GM19240 (cell line): ENCODE measurements around the gene AGAP3.

Source experiments
- DNase-seq: peaks from one replicate; pipeline ENCODE4 v3.0.0; 2011; ENCODE audit warnings: low spot score; ENCODE audit not compliant: insufficient read length

The AGAP3 gene

DNA sequence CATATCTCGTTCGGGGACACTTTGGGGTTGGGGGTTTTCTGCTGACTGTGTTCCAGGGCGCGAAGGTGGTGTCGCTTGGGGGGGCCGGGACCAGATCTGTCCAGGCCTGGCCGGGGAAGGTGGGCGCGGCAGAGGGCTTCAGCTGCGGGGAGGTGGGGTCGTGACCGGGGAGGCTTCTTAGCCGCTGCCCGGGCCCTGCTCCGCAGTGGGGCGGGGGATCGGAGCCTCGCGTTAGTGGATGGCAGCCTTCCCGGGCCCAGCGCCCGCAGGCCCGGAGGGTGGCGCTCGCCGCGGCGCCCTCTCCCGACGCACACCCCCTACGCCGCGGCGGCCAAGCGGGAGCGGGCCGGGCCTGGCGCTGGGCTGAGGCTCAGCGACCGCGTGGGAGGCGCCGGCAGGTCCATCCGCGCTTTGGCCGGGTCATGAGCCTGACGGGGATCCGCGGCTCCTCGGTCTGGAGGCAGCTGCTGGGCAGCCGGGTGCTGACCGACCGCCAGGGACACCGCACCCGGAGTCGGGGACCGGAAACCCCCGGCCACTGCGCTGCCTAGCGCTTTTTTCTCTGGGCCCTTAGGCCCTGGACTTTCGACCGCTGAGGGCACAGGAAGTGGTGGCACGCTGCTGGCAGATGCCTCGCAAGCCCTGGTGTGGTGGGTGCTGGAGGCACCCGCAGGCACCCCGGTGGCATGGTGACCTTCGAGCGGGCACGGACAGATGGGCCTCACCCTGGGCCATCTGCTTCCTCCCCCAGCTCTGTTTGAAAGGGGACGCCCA, 1.2 kb downstream of the AGAP3 start:
- DNase-seq: no peak

DNA sequence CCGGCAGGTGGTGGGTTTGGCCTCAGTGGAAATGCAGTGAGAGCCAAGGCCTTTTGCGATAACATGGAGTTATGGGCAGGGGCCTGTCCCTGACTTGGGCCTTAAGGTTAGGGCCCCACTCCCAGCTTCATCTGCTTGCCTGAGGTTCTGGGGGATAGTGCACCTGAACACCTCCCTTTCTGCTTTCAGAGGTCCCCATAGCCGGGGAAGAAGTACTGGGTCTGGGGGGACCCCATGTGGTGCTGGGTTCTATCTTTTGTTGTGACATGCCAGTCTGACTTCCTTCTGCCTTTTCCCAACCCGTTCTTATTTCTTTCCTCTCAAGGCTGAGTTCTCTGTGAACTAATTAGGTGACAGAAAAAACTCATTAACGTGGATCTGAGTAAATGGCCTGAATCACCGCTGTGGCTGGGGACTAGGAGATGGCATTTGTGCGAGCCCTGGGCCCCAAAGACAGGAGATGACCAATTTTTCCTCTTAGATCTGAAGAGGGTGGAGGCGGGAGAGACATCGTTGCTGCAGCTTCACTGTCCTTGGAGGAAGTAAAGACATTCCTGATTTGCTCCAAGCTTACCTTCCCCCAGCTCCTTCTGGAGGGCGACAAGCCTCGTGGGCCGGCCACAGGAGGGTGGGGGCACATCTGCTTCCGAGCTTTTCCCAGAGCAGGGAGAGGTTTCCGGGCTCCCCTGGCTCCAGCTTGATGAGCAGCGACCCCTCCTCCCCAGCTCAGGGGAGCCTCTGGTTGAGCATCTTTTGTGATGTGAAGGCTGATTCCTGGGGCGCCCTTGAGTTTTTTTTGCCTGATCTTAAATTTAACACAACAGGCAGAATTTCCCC, 2.0 kb downstream of the AGAP3 start:
- DNase-seq: no peak

DNA sequence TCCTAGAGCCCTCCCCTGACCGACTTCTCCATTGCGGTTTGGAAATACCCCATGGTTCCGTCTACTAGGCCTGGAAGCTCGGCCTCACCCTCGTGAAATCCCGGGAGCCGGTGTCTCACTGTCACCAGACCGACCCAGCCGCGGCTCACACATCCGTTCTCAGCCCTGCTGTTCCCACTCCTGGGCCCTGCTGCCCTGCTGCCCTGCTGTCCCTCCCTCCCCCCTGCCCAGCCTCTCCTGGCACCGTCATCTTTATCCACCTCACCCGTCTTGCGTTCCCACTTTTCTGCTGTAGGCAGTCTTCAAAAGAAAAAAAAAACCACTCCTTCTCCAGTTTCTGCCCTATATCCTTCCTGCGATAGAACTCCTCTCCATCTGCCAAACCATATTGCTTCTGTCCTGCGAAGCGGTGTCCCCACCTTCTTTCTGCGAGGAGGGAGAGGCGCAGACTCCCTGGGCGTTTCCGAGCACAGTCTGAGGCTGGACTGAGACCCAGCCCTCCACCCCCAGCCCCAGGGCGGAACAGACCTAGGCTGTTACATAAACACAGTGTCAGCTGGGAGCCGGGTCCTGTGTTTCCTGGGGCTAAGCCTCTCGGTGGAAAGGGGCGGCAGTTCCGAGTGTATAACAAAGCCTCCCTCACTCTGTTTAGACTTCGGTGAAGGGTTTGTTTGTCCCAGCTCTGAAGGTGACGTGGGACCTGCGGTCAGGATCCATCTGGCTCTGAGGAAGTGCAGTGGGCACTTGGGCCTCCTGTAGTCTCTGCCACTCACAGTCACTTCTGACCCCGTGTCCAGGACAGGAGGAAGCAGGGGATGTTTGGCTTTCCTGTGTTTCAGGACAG, 2.8 kb downstream of the AGAP3 start:
- no peak for DNase-seq

DNA sequence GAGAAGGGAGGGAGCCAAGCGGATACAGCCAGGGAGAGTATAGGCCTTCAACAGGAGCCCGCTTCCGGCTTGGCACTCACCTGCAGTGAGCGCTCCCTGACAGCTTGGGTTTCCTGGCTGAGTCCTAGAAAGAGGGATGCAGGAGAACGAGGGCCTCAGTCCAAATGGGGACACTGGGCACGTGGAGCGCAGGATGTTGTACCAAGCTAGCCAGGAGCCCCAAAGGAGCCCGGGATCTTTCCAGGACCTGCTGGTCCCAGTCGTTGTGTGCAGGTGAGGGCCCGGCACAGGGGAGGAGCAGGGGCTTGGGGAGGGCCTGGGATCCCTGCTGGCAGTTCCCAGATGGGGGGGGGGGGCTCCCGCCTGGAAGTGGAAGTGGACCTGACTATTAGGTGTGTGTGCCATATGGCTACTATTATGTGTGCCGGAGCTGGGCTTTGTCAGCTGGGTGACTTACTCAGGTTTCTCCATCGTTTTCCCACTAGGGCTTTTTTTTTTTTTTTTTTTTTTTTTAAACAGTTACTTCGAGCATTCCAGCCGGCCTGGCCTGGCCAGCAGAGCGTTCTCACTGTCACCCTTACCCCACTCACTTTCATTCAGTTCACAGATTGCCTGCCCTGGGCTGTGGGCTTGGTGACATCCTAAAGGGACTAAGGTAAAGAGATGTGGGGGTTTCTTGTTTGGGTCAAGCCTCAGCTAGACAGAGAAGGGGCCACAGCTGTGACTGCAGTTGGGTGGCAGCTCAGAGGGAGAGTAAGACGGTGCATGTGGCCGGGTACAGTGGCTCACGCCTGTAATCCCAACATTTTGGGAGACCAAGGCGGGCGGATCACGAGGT, 3.8 kb downstream of the AGAP3 start:
- no peak for DNase-seq

DNA sequence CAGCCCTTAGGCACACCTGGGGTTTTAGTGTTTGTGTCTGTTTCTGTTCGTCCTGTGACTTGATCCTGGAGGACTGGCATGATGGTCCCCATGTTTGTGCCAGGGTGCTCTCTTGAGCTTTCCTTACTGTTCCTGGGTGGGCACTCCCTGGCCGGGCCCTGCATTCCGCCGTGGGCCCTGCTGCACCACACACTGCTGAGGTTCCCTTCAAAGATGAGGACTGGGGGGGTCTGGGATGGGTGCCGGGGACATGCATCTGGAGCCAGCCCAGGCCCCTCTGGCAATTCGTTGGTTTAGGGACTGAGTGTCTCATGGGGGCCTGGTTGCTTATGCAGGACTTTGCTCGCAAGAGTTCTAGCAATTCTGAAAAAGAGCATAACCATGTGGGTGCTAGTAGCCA, 4.7 kb downstream of the AGAP3 start:
- DNase-seq: no peak

DNA sequence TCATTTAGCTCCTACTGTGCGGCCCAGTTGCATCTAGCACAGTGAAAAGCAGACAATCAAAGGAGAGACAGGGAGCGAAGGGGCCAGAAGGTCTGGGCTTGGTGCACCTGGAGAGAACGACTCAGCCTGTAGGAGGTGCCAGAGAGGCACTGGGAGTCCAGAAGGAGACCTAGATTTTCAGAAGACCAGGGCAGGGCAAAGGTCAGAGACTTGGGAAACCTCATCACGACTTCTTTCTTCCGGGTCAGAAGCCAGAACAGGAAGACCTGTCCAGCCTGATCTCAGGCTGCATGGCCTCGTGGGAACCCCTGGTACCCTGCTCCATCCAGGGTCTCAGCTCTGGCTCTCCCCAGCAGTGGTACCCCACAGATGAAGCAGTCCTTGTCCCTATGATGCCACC, 5.2 kb downstream of the AGAP3 start:
- no peak for DNase-seq

DNA sequence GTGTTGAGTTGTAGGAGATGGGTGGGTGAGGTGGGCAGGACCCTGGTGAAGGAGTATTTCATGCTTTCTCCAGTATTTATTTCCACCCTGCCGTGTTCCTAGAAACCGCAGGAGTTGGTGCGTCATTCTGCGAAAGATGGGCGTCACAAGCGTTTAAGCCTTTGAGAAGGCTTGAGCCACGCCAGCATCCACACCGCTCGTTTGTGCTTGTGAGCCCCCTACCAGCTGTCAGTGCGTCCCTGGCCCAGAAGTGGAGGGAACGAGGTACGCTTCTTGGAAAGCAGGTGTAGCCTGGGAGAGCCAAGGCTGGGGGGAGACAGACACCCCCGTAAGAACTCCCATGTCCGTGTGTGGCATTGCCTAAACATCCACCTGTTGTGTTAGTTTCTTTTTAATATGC, 5.7 kb downstream of the AGAP3 start:
- DNase-seq: no peak

DNA sequence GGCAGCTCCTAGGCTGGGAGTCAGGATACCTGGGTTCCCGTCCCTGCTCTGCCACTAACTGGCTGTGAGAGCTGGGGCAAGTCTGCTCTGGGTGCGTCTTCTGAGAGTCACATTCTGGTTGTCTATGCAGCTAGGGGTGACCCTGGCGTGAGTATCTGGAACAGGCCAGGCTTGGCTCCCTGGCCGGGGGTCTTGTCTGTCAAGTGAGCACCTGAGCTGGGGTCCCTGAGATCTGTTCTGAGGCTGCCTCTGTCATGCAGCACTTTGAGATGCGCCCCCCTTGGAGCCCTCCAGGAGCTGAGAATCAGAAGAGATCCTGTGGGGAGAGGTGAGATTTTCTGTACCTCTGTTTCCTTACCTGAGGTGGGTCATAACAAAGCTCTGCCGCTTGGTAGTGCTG, 7.5 kb downstream of the AGAP3 start:
- DNase-seq: no peak

DNA sequence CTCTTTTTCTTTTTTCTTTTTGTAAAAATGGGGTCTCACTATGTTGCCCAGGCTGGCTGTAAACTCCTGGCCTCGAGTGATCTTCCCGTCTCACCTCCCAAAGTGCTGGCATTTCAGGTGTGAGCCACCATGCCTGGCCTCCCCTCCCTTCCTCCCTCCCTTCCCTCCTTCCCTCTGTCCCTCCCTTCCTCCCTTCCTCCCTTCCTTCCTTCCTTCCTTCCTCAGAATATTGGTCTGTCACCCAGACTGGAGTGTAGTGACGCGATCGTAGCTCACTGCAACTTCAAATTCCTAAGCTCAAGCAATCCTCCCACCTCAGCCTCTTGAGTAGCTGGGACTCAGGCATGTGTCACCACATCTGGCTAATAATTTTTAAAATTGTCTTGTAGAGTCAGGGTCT, 8.4 kb downstream of the AGAP3 start:
- no peak for DNase-seq

DNA sequence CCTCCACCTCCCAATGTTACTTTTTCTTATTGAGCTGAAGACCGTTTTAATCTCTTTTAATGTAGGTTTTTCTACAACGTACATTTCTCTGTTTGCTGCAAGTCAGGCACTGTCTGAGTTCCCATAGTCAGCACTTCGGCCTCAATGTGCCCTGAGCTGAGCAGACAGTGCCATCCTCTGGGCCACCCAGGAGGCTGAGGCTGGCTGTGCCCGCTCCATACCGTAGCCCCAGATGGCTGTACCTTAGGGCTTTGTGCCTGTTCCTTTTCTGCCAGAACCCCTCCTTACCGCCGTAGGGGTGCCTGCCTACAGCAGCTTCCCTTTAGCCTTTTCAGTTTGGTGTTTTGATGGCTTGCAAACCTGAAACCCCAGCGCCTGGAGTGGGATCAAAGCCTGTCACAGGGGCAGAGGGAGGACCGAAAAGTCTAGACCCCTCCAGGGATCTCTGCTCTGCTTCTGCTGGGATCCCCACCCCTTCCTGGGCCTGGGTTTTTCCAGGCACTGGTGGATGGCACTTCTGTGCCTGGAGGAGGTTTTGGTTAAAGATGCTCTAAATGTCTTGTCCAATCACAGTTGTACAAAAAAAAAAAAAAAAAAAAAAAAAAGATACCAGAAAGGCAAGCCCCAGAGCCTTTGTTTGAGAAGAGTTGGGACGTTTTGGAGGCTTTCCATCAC, 9.0 kb downstream of the AGAP3 start:
- no peak for DNase-seq

DNA sequence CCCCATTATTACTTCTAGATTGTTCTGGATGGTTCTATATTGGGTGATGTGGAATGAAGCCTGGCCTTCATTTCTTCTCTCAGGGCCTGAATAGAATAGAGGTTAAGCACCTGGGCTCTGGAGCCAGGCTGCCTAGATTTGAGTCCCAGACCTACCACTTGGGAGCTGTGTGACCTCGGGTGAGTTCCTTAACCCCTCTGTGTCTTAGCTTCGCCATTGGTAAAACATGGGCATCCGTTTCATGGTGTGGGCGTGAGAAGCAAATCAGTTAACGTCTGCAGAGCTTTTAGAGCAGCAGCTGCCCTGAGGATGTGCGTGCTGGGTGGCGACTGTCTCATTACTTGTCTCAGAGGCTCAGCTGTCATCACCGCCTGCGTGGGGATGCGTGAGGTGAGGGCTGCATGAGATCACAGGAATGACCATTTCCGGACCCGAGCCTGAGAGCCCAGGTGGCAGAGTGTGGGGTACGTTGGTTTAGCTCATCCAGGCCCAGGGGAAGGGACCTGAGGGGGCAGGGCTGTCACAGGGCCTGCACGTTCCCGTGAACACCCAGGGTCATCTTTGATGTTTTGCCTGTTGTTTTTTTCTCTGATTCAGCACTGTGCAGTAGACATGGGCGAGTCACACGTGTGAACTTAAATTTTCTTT, 9.7 kb downstream of the AGAP3 start:
- DNase-seq: no peak

DNA sequence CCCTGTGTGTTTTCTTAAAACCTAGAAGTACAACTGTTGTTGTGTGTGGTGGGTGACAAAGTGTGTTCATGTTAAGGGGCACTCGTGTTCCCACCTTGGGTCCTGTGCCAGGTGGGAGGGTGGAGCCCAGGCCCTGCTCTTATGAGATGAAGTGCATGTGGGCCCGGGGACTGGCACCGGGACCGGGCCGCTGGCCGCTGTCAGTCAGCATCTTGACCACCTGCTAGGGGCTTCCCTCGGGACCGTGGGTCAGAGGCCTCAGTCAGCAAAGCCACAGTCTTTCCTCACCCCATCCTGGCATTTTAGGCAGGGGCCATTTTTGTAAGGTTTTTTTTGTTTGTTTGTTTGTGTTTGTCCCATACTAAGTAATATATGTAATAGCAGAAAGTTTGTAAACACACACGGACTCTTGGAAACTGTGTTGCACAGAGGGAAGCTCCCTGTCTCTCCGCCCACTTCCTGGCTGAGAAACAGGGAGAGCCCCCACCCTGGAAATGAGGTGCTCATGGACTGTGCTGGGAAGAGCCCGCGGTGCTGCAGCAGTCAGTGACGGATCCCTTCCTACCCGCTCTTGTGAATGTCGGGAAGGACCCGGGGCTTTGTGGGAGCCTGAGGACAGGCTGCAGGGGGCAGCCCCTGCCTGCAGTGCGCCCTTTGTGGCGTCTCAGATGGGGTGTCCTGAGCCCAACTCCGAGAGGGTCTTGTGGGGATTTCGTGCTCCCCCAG, 13.4 kb downstream of the AGAP3 start:
- DNase-seq: no peak

DNA sequence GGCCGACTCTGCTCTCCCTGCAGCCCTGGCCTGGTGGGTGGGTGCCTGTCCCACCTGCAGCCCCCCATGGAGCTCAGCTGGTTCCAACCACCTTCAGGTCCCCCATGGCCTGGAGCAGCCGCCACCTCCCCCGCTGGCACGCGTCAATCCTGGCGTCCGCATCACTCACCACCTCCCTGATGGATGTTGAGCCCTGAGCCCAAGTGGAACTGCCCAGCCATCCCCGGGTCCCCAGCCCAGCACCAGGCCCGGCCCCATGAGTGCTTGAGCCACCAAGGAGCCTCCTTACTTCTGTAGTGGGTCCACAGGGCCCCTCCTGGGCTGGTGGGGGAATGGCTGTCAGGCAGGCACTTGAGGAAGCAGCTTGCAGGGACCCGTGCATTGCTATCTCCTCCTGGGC, 14.6 kb downstream of the AGAP3 start:
- DNase-seq: no peak

DNA sequence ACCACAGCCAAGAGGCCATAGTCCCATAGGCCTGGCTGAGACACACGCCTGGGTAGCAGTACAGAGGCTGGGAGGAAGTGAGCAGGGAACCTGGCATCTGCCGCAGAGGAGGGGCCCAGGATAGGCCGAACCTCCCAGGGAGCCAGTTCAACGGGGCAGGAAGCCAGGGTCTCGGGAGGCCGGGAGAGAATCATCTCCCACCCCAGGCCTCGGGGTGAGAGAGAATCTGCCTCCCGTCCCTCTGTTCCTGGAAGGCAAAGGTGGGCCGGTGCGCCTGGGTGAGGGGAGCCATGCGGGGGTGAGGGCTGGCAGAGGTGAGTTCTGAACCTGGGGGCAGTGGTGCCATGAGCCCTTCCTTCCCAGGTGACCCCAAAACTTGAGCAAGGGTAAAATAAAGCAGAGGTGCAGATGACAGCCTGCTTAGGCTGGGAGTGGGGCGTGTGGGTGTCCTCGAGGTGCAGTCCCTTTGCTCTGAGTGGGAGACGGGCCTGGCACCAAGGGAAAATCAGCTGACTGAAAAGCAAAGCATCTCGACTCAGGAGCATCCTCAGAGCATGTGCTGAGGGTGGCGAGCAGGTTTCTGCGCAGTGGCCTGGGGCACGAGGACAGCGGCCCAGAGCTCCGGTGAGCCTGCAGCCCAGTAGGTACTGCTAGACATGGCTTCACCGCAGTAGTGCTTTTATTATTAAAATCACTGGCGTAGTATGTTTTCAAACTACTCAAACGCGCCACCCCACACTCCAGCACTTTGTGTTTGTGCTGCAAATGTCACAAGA, 15.5 kb downstream of the AGAP3 start:
- no peak for DNase-seq

DNA sequence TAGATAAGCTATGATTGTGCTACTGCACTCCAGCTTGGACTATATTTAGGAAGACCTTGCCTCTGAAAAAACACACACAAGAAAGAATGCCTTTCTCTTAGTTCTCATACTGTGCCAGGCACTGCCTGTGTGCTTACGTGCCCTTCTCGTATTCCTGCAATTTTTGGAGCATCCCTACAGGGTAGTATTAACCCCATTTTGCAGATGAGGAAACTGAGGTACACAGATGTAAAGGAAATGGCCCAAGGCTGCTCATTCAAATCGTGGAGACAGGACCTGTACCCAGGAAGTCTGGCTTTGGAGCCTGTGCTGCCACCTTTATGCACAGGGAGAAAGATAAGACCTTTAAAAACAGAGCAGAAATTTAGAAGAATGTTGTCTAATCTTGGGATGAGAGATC, 16.7 kb downstream of the AGAP3 start:
- DNase-seq: no peak

DNA sequence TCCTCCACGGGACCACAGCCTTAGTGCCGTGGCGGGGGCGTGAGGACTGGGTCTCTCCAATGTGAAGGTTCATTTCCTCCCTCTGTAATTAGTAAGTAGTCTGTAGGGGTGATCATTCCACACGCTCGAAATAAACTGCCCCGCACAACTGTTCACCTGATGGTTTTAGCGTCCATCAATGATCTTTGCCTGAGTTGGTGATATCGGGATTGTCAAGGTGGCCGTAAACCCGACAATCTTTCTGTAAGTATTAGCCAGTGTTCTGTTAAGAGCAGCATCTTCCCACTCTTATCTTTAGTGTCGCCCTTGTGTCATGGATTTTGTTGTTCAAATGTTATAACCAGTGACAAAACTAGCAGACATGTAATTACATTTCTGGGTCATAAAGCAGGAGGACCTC, 17.7 kb downstream of the AGAP3 start:
- no peak for DNase-seq

DNA sequence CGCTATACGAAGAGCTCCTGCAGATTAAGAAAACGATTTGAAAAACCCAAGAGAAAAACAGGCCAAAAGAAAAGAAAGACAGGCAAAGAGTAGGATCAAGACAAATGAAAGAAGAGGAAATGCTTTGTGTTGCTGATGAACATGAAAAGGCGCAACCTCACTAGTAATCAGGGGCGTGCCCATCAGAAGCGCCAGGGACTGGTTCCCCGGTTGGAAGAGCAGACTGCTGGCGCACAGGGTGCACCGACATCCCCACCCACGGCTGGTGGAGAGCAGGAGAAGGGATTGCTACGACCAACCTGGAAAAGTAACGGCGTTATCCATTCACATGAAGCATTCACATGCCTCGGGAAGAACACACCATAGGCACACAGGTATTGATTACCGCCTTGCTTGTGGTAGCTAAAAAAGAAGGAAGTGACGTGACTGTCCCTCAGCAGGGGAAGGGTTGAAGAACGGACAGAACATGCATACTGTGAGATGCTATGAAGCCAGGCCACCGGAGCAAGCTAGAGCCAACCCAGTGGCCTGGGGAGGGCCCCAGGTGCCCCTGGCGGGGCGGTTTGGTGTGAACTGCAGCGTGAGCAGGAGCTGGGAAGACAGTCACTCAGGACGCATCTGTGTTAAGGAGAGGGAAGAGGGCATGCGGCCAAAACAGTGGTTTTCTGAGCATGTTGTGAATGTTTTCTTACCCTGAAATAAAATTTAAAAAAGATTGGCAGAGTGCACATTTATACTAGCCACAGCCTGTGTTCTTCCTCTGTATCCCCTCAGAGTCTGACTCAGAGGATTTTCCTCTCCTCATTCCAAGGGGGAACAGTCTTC, 18.3 kb downstream of the AGAP3 start:
- no peak for DNase-seq

DNA sequence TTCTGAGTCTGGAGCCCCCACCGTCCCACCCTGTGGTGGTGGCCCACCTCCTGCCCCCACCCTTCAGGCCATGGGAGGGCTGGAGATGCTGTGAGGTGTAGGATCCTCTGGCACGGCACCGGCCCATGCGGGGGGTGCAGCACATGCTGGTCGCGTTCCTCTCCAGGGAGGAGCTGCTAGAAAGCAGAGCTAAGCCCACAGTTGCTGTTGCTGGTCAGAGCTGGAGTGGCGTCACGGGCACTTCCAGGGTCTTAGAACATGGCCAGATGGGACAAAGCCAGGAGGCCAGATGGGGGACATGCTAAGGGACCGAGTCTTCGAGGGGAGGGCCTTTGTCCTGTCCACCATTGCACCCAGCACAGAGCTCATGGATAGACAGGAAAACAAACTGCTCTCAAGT, 21.6 kb downstream of the AGAP3 start:
- no peak for DNase-seq
